ENCODE data around the gene ATG9B.

The ATG9B gene, protein sequence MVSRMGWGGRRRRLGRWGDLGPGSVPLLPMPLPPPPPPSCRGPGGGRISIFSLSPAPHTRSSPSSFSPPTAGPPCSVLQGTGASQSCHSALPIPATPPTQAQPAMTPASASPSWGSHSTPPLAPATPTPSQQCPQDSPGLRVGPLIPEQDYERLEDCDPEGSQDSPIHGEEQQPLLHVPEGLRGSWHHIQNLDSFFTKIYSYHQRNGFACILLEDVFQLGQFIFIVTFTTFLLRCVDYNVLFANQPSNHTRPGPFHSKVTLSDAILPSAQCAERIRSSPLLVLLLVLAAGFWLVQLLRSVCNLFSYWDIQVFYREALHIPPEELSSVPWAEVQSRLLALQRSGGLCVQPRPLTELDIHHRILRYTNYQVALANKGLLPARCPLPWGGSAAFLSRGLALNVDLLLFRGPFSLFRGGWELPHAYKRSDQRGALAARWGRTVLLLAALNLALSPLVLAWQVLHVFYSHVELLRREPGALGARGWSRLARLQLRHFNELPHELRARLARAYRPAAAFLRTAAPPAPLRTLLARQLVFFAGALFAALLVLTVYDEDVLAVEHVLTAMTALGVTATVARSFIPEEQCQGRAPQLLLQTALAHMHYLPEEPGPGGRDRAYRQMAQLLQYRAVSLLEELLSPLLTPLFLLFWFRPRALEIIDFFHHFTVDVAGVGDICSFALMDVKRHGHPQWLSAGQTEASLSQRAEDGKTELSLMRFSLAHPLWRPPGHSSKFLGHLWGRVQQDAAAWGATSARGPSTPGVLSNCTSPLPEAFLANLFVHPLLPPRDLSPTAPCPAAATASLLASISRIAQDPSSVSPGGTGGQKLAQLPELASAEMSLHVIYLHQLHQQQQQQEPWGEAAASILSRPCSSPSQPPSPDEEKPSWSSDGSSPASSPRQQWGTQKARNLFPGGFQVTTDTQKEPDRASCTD

DNA sequence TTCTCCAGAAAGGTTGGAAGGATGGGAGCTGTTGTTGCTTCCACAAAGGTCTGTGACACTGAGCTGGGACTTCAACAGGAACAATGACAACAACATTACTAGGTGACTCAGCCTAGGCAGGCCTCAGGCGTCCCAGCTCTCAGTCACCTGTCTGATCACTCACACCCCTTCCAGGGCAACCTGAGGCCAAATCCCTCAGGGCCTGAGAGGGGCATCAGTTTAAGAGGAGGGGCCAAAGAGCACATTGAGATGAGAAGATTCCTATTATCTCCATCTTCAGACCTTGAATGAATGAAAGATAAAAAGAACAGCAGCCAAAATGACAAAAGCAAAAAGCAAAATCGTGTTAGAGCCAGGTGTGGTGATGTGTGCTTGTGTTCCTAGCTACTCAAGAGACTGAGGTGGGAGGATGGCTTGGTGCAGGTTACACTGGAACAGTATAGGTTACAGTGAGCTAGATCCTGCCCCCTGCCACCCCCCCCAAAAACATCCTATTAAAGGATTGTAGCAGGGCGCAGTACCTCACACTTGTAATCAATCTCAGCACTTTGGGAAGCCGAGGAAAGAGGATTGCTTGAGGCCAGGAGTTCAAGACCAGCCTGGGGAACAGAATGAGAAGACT is at the start of gene ATG9B:
Gene ATG9B (minus strand): TSS at position 60 of the 622 bp plus-strand sequence. CDS start 71 bp downstream, outside the sequence.
- DNase-seq: no peak
- in situ Hi-C loops (cut with MboI; ENCODE audit: low pct_unique_long_range_greater_than_20kb, low sequenced_read_pairs): no loop called here

DNA sequence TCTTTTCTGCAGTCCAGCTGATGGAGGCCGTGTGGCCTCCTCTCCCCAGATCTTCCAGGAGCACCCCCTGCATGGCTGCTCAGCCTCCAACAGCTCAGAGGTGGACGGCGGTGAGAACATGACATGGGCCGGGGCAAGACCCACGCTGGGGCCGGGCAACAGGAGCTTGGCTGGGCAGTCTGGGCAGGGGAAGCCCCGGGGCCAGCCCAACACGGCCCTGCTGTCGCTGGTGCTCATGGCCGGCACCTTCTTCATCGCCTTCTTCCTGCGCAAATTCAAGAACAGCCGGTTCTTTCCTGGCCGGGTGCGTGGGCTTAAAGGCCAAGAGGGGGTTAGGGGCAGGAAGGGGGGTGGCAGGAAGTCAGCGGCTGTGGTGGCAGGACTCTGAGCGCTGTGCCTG is 49.7 kb upstream of the ATG9B start:
- no peak for DNase-seq
- in situ Hi-C loops (cut with MboI; ENCODE audit: low pct_unique_long_range_greater_than_20kb, low sequenced_read_pairs): no loop called here

DNA sequence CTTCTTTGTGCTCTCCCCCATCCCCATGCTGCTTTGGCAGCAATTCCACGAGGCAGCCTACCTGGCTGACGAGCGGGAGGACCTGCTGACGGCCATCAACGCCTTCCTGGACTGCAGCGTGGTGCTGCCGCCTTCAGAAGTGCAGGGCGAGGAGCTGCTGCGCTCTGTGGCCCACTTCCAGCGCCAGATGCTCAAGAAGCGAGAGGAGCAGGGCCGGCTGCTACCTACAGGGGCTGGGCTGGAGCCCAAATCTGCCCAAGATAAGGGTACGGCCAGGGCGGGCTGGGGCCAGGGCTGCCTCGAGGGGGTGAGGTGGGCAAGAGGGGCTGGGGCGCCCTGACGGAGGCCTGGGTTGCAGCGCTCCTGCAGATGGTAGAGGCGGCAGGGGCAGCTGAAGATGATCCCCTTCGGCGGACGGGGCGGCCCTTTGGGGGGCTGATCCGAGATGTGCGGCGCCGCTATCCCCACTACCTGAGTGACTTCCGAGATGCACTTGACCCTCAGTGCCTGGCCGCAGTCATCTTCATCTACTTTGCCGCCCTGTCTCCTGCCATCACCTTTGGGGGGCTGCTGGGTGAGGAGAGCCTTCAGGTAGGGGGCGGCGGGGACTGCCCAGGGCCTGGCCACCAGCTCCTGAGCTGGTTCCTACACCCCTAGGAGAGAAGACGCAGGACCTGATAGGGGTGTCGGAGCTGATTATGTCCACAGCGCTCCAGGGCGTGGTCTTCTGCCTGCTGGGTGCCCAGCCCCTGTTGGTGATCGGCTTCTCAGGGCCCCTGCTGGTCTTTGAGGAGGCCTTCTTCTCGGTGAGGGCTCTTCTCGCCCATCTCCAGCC is 47.0 kb upstream of the ATG9B start:
- no peak for DNase-seq
- in situ Hi-C loops (cut with MboI; ENCODE audit: low pct_unique_long_range_greater_than_20kb, low sequenced_read_pairs): no loop called here

DNA sequence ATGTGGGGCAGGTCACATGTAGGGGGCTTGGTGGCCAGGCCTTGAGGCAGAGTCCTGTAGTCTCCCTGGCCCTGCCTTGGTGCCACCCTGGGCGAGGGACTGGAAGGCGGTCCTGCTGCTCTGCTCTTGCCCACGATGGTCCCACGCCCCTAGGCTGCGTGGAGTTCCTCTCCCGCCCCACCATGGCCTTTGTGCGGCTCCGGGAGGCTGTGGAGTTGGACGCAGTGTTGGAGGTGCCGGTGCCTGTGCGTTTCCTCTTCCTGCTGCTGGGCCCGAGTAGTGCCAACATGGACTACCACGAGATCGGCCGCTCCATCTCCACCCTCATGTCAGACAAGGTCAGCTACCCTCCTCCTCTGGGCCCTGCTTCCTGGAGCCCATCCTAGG is 46.3 kb upstream of the ATG9B start:
- in situ Hi-C loops (cut with MboI; ENCODE audit: low pct_unique_long_range_greater_than_20kb, low sequenced_read_pairs): no loop called here
- no peak for DNase-seq

DNA sequence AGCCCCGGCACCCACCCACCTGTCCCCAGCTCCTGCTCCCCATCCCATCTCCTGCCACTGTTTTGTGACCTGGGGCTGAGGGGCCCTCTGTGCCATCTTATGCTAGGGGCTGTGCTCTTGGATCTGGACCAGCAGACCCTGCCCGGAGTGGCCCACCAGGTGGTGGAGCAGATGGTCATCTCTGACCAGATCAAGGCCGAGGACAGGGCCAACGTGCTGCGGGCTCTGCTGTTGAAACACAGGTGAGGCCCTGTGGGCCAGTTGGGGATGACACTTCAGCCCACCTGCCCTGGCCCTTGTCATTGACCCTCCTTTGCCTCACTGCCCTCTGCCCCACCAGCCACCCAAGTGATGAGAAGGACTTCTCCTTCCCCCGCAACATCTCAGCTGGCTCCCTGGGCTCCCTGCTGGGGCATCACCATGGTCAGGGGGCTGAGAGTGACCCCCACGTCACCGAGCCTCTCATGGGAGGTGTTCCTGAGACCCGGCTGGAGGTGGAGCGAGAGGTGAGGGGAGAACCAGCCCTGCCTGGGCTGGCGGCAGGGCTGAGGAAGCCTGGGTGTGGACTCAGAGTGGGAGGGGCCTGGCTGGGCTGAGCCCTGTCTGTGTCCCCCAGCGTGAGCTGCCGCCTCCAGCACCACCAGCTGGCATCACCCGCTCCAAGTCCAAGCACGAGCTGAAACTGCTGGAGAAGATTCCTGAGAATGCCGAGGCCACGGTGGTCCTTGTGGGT is 45.7 kb upstream of the ATG9B start:
- in situ Hi-C loops (cut with MboI; ENCODE audit: low pct_unique_long_range_greater_than_20kb, low sequenced_read_pairs): no loop called here
- DNase-seq: no peak

DNA sequence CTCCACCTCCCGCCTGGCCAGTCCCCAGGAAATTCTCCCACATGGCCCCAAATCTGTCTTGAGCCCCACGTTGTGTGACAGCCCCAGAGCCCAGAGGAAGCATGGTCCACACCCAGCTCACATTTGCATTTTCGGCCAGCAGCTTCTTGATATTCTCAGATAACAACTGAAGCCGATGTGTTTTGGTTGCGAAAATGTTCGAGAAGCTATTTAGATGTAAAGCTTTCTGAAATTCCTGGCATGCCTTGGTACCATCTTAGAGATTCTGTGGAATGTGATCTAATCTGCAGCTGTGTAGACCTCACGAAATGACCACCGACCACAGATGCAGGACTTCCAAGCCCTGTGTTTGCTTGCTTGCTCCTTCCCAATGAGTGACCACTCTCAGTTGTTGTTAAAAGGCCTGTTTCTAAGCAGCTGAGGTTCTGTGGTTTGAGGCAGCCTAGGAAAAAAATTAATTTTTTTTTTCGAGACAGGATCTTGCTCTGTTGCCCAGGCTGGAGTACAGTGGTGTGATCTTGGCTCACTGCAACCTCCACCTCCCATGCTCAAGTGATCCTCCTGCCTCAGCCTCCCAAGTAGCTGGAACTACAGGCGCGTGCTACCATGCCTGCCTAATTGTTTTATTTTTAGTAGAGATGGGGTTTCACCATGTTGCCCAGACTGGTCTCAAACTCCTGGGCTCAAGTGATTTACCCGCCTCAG is 43.9 kb upstream of the ATG9B start:
- in situ Hi-C loops (cut with MboI; ENCODE audit: low pct_unique_long_range_greater_than_20kb, low sequenced_read_pairs): no loop called here
- DNase-seq: no peak

DNA sequence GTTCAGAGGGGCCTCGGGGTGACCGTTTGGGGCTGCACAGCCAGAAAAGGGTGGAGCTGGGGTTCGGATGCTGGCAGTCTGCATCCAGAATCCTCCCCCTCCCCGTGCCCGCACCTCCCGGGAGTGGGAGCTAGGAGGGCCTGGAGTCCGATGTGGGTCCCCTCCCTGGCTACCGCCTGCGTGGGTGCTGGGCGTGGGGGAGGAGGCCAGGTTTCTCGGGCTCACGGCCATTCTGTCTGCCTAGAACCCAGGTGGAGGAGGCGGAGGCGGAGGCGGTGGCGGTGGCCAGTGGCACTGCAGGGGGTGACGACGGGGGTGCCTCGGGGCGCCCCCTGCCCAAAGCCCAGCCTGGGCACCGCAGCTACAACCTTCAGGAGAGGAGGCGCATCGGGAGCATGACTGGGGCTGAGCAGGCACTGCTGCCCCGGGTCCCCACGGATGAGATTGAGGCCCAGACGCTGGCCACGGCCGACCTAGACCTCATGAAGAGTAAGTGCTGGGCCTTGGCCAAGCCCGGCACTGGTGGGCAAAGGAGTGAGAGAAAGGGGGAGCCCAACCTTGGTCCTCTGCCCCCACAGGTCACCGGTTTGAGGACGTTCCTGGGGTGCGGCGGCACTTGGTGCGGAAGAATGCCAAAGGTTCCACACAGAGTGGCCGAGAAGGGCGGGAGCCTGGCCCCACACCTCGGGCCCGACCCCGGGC is 42.1 kb upstream of the ATG9B start:
- DNase-seq: no peak
- in situ Hi-C loops (cut with MboI; ENCODE audit: low pct_unique_long_range_greater_than_20kb, low sequenced_read_pairs): no loop called here

DNA sequence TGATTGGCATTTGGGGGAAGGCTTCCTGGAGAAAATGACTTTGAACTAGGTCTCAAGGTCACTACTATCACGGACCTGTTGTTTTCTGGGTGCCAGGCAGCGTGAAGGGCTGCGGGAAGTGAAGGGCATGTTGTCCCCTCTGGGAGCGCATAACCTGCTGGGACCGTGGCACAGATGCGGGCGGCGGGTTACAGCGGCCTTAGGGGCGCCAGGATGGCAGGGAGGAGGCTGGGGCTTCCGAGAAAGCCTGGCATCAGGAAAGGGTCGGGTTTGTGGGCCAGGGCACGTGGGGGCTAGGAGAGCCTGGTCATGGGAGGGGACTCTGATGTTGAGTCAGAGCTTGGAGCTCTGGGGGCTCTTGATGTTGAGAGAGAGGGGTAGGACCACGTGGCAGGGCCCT is 41.2 kb upstream of the ATG9B start:
- in situ Hi-C loops (cut with MboI; ENCODE audit: low pct_unique_long_range_greater_than_20kb, low sequenced_read_pairs): no loop called here
- no peak for DNase-seq

DNA sequence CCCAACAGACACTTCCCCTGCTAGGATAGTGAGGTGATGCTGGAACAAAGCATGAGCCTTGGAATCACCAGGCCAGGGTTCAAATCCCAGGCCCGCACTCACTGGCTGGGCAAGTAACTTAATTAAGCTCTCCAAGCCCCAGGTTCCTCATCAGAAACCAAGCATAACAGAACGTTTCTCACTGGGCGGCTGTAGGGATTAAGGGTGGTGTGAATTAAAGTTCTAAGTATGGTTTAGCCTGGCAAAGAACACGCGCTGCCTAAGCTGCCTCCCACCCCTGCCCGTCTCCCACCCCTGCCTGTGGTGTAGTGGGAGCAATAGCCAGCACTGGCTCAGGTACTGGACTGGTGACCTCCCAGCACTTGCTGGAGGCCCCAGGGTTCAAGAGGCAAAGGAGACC is 40.7 kb upstream of the ATG9B start:
- DNase-seq: no peak
- in situ Hi-C loops (cut with MboI; ENCODE audit: low pct_unique_long_range_greater_than_20kb, low sequenced_read_pairs): no loop called here

DNA sequence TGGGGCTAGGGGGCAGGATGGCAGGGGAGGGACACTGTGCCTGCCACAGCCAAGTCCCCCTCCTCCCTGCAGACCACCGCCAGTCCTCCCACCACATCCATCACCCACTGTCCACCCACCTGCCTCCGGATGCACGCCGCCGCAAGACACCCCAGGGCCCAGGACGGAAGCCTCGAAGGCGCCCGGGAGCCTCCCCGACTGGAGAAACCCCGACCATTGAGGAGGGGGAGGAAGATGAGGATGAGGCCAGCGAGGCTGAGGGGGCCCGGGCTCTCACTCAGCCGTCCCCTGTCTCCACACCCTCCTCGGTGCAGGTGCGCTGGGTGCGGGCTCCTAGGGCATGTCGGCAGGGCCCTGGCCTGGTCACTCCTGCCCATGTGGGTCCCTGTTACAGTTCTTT is 40.2 kb upstream of the ATG9B start:
- in situ Hi-C loops (cut with MboI; ENCODE audit: low pct_unique_long_range_greater_than_20kb, low sequenced_read_pairs): no loop called here
- DNase-seq: no peak

DNA sequence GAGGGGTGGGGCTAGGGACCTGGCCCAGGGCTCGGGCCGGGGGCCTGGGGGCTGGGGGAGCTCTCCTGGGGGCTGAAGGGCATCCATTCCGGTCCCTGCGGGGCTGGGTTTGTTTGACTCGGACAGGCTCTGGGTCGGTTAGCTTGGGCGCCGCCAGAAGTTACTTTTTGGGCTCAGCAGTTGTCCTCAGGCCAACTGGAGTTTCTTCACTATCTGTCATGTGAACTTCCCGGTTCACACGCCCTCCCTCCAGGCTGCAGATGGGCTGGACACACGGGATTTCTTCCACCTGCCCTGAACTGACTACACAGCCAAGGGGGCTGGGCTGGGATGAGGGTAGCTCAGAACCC is 38.9 kb upstream of the ATG9B start:
- in situ Hi-C loops (cut with MboI; ENCODE audit: low pct_unique_long_range_greater_than_20kb, low sequenced_read_pairs): no loop called here
- DNase-seq: no peak

DNA sequence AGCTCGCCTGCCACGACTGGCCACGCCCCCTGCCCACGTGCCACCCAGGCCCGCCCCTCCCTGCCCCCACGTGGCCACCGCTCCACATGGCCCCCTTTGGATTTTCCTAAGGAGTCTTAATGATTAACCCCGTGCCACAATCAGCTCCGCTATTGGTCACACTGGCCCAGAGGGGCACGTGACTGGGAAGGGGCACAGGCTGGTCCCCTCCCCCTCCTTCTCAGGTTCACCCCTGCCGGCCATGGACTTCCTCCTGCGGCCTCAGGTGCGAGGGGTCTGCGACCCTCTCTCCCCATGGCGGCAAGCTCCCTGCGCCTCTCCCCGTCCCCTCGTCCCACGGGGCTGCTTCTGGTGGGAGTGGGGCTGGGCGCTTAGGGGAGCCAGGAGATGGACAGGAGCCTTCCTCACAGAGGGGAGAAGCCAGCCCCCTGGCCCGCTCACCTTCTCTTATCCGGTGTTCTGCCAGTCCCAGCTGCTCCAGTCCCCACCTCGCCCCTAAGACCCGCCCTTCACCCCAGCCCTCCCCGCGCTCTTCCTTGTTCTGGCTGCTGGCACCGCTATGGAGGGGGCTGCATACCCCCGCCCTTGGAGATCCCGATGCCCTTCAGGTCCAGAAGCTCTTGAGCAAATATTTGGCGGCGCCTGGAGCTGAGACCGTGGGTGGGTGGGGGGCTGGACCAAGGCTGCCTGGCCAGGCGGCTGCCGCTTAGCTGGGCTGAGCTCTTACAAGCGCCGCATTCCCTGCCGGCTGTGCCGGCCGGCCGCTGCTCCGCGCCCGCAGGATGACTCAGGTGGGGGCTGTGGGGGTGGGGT is 38.3 kb upstream of the ATG9B start:
- in situ Hi-C loops (cut with MboI; ENCODE audit: low pct_unique_long_range_greater_than_20kb, low sequenced_read_pairs): no loop called here
- DNase-seq: no peak

DNA sequence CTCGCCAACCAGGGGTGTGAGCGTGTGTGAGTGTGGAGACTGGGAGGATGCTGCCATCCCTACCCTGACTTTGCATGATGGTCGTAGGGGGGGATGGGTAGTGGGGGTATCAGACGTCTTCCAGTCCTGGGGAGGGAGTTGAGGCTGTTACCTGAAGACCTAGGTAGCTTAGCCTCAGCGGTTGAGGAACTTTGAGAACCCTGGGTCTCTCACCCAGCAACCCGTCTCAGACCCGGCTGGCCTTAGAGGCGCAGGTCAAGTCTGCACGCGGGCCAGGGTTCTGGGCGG is 37.8 kb upstream of the ATG9B start:
- in situ Hi-C loops (cut with MboI; ENCODE audit: low pct_unique_long_range_greater_than_20kb, low sequenced_read_pairs): no loop called here
- no peak for DNase-seq

DNA sequence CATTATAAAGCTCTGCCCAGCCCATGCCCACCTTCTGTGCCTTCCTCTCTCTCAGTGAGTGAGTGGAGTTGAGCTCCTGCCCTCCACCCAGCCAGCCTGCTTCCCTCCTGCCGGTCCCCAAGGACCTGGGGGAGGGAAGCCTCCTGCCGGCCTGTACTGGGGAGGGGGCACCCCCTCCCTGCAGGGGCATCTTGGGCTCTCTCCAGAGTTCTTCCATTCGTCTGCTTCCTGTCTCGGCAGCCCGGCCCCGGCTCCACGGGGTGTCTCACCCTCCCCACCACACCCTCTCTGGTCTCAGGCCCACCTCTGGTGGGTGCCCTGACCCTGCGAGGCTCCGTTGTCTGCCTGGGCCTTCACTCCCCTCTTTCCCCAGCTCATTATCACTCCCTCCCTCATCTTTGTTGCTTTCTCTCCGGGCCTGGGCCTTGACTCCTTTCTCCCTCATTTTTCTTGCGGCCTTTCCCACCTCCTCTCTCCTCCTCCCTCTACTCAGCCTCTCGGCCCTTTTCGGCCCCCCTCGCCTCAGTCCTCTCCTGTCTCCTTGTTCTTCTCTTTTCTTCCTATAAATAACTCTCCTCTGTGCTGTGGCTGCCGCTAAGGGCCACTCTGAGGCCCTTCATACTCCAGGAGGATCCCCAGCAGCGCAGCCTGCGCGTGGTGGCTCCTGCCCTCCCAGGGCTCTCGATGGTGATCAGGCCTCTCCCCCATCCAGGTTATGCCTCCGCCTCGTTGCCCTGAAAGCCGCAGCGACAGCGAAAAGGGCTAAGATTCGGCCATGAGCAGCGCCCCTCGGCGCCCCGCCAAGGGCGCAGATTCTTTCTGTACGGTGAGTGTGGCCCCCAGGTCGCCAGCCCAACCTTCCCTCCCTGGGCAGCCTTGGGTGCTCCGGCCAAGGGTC is 37.2 kb upstream of the ATG9B start:
- in situ Hi-C loops (cut with MboI; ENCODE audit: low pct_unique_long_range_greater_than_20kb, low sequenced_read_pairs): no loop called here
- no peak for DNase-seq

DNA sequence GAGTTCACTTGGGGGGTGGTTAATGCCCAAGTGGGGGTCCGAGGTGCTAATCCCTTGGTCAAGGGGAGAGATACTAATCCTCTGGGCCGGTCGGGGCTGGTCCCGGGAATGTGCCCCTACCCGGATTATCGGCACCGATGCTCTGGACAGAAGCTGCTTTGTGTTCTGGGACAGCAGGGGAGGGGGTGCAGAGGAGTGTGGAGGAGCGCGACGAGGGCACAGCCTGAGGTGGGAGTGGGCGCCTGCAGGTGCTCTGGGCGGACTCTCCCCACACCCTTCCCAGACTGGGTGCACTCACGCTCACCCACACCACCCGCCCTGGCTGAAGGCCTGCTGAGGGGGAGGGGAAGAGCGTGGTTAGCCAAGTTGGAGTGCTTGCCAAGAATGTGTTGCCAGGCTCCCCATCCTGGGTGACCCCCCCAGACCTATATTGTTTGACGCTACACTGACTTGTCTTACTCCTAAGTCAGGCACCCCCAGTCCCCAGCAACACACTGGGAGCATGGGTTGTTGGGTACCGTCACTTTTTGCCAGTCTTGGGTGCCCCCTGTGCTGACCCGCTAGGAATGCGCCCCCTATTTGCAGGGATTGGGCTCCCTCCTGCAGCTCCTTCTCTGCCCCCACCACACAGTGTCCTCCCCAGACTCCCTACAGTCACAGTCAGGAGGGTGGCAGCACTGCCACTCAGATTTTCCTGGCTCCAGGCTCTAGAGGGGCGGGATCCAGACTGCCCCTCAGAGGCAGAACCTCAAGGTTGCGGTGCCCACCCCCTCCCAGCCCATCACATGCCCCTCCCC is 36.3 kb upstream of the ATG9B start:
- DNase-seq: peak; percentile 25
- in situ Hi-C loops (cut with MboI; ENCODE audit: low pct_unique_long_range_greater_than_20kb, low sequenced_read_pairs): no loop called here

All from KBM-7 (cell line).